CD4-positive, alpha-beta T cell treated with Interleukin-17A for 1 hour (primary cell): Measurements from ENCODE around the gene PGS1.
"Not testable (repeated sequence)": the region's sequence is repeated elsewhere in the genome, so short reads cannot be mapped to it uniquely, and the experiment has no call there.

Experiments
- DNase-seq: peaks from one replicate; pipeline ENCODE4 v3.0.0-alpha.2; 2020

Gene PGS1

GRCh38 chr17:78449983-78450595 lies 71.6 kb downstream of the PGS1 start:
- DNase-seq = no peak

DNA sequence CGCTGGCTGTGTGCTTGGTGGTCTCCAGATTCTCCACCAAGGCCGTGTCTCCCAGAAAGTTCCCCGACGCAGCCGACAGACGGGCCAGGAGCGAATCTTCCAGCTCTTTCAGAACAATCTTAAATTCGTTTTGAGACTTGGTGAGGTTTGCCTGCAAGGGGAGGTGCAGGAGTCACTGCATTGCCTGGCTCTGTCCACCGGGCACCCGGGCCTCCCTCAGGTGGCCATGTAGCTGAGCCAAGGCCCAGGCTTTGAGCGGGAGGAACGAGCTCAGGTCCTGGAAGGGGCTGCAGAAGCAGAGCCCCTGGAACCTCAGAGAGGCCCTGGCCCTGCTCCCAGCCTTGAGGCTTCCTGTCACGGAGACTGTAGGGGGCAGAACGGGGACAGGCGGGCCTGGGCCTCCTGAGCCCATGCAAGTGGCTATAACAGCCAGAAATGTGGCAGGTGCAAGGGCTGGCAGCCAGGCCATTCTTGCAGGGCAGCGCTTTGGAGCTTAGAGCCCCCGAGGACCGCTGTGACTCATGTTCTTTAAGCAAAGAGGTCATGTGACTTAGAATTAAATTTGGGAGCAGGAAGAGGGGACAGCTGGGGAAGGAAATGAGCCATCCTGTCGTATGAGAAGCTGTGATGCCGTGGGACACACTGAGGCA lies 72.4 kb downstream of the PGS1 start:
- no peak for DNase-seq

- no peak for DNase-seq
Observed at GRCh38 chr17:78451753-78452152, 73.3 kb downstream of the PGS1 start.

- DNase-seq = no peak
Observed at GRCh38 chr17:78454346-78454745, 75.9 kb downstream of the PGS1 start.

- no peak for DNase-seq
Observed at GRCh38 chr17:78458091-78458490, 79.6 kb downstream of the PGS1 start.

DNA sequence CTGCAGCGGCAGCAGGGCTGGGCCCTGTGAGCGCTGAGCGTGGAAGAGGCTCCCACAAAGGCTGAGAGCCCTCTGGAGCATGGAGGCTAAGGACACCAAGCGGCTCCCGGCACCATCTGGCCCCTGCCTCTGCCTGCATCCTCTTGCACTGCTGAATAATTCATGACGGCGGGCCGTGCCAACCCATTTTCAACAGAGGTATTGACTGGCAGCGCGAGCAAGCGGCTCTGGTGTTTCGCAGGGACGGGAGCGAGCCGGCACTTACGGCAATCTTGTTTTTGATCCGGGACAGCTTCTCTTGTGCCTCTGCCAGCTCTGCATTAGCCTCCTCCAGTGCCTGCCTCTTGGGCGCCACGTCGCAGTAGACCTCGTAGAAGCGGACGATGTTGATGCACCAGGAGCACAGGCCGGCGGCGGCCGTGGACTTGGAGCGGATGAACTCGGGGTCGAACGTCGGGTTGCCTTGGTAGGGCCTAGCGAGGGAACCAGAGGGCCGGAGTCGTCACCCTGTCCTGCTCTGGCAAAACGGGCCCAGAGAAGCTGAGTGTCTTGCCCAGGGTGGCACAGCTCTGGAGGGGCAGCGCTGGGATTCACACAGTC lies 80.4 kb downstream of the PGS1 start:
- DNase-seq = no peak

GRCh38 chr17:78459696-78460095 lies 81.2 kb downstream of the PGS1 start:
- DNase-seq = no peak

- no peak for DNase-seq
Observed at GRCh38 chr17:78460176-78460675, 81.8 kb downstream of the PGS1 start.

- no peak for DNase-seq
Observed at GRCh38 chr17:78460951-78461798, 82.7 kb downstream of the PGS1 start.

GRCh38 chr17:78461799-78462053 lies 83.3 kb downstream of the PGS1 start:
- DNase-seq = no peak

DNA sequence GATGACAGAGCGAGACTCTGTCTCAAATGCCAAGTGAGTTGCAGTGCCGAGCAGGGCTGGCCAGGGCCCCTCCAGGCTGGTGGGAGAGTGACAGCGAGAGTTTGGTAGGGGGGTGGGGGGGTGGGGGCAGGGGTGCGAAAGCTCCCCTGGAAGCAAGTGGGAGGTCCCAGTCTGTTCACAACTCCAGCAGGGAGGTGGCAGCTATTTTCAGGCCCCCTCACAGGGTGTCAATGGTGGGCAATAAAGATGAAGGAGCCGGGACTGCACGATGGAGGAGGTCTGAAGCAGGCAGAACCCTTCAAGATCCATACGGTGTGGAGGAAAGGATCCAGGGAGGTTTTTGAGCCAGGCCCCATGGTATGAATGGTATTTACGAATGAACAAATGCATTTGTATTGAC lies 83.7 kb downstream of the PGS1 start:
- no peak for DNase-seq

- not testable (repeated sequence) for DNase-seq
Observed at GRCh38 chr17:78466109-78466785, 87.8 kb downstream of the PGS1 start.

DNA sequence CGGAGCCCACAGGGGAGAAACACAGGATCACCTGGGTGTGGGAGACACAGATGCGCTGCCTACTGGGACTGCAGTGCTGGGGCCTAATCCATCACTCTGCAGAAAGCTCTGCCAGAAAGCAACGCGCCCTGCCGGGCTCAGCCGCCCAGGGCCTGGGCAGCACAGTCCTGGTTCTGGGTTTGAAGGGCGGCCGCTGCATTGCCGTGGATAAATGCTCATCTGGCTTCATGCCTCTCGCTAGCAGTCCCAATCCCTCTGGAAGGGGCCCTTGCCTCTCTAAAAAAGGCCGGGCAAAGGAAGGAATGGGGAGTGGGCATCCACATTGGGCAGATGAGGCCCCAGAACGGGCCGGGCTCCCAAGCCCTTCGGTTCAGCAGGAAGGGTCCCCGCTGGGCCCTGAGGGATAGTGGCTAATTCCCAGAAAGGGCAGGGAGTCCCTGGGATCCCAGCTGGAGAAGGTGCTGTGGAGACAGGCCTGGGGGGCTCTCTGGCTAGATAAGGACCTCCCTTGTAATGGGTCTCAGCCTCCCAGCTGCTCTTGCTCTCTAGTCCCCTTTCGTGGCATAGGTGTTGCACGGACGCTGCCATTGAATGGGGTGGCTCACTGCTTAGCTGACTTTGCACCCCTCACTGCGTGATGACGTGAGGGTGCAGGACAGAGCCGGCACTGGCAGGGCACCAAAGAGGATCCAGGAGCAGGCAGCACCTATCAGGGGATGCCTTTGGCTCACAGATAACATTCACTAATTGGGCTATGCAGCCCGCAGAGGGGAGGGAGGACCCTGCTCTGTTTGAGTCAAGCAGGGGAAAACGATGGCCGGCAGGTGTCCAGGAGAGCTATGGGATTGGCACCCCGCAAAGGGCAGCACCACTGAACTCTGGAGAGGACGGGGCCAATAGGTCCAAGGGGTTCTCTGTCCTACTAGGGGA lies 88.6 kb downstream of the PGS1 start:
- DNase-seq = no peak

DNA sequence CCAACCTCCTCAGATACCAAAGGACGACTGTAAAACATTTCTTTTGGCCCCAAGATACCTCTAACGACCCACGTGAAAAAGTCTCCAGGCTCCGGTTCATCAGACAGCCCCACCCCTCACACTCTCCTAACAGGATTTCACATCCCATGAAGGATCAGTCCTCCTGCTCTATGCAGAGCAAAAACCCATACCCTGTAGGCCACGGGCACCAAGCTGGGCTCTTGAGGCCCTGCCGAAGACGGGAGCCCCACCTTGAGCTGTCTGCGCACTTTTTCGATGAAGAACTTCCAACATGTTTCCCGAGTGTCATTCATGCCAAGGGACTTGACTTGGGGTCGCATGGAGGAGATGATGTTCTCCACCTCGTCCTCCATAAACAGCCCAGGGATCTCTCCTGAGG lies 89.9 kb downstream of the PGS1 start:
- no peak for DNase-seq

DNA sequence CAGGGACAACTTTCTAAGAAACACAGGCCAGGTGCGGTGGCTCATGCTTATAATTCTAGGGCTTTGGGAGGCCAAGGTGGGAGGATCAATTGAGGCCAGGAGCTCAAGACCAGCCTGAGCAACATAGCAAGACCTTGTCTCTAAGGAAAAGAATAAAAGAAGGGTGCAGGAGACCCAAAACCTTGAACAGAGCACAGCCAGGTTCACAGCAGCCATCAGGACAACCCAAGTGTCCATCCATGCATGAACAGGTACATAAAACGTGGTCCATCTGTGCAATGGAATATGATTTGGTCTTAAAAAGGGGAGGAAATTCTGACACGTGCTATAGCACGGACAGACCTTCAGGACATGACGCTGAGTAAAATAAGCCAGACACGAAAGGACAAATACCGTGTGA lies 91.0 kb downstream of the PGS1 start:
- DNase-seq = no peak

DNA sequence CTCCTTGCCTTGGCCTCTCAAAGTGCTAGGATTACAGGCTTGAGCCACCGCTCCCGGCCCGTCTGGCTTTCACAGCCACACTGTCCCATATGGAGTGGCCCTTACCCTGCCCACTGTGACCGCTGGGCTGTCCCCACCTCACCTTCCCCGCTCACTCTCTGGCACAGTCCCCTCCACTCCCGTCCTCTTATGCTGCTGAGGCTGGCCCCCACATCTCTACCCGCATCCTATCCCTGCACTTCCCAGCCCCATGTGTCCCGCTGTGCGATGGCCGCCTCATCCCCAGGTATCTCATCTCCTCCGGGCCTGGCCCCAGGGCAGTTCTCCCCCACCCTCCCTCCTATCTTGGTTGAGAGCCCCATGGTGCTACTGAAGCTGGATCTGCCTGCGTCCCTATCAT lies 93.2 kb downstream of the PGS1 start:
- DNase-seq = no peak

DNA sequence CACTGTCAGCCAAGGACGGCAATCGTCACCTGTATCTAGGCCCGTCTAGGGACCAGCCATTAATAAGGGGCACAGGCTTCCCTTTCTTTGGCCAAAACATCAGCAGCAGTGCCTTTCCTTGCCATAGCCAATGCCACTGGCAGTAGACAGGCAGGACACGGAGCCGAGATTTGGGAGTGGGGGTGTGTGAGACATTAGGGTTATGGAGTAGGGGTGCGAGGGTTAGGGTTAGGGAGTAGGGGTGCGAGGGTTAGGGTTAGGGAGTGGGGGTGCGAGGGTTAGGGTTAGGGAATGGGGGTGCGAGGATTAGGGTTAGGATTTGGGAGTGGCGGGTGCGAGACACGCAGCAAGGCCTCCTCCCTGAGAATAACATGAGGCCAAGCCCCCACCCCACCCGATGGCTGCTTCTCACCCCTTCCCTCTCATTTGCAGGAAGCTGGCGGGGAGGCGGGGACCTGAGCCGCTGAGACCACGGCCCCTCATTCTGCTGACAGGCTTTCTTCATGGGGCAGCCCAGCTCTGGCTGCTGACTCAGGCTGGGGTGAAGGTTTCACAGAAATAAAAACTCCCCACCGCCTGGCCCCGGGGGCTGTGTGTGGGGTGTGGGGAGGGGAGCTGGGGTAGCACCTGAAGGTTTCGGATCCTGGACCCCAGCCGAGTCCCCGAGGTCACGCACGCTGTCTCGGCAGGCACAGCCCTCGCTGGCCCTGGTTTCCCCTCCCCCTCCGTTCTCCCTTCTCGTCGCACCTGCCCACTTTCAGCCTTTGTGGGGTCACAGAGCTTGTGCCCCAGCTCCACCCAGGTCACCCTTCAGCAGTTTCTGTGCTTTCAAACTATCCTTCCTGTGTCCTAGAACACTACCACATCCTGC lies 93.8 kb downstream of the PGS1 start:
- no peak for DNase-seq

GRCh38 chr17:78473951-78474613 lies 95.6 kb downstream of the PGS1 start:
- no peak for DNase-seq
